Progenitor cell of endocrine pancreas (in vitro differentiated cells): Measurements from ENCODE around the gene WDFY4. TPM values are rescaled to one million over a fixed set of nuclear protein-coding genes. Genes with fewer than 3 reads are reported as not detected.

Experiments used
- DNase-seq: peaks from one replicate; pipeline ENCODE4 v3.0.0; 2021; ENCODE audit warnings: low spot score; ENCODE audit not compliant: unreplicated experiment
- H3K27ac Mint-ChIP-seq: 2 replicates; pipeline ENCODE4 v1.8.0; 2021; ENCODE audit warnings: mild to moderate bottlenecking, moderate library complexity, mixed read lengths
- H3K27me3 Mint-ChIP-seq: 2 replicates; pipeline ENCODE4 v1.8.0; 2021; ENCODE audit warnings: mixed read lengths
- H3K36me3 Mint-ChIP-seq: 2 replicates; pipeline ENCODE4 v1.8.0; 2022; ENCODE audit warnings: mixed read lengths; ENCODE audit not compliant: insufficient read depth
- H3K4me1 Mint-ChIP-seq: 2 replicates; pipeline ENCODE4 v1.8.0; 2021; ENCODE audit warnings: low read depth, mixed read lengths
- H3K4me3 Mint-ChIP-seq: 2 replicates; pipeline ENCODE4 v1.8.0; 2021; ENCODE audit warnings: low read depth, mild to moderate bottlenecking, moderate library complexity, mixed read lengths
- H3K9me3 Mint-ChIP-seq: 2 replicates; pipeline ENCODE4 v1.8.0; 2021; ENCODE audit warnings: low read depth, mixed read lengths
- CTCF ChIP-seq: fragments of 200-600 bp; sonication (generic); IDR thresholded peaks from one replicate; pipeline ENCODE4 v1.5.0; 2021; ENCODE audit warnings: antibody characterized with exemption, mild to moderate bottlenecking; ENCODE audit not compliant: unreplicated experiment
- total RNA-seq: library from RNA; stranded (reverse); gene quantifications from 2 replicates; pipeline ENCODE4 v1.2.1, GENCODE V29; 2021

The WDFY4 gene
- total RNA-seq, 1 donor from 2014 or later = 0.07 TPM

GRCh38 chr10:48802611-48803071, 118.0 kb downstream of the WDFY4 start:
- no peak for DNase-seq
- Mint-ChIP-seq H3K9me3 (no peaks in the 10 kb centered on the region), H3K4me3 (no peak overlapping the region), H3K27me3 (no peaks in the 10 kb centered on the region), H3K4me1 (peaks cover 25% of the 10 kb centered on the region), H3K27ac (no peak overlapping the region), H3K36me3 (no peaks in the 10 kb centered on the region)
- TF ChIP-seq CTCF = no peak

- H3K9me3 Mint-ChIP-seq = no peaks in the 10 kb centered on the region
- no peak overlapping the region for H3K4me3 Mint-ChIP-seq
- H3K4me1 Mint-ChIP-seq = peaks cover 25% of the 10 kb centered on the region
- no peak for DNase-seq
- peak overlapping the region; percentile 56 for H3K27ac Mint-ChIP-seq
- TF ChIP-seq CTCF = no peak
- no peaks in the 10 kb centered on the region for H3K36me3 Mint-ChIP-seq
- no peaks in the 10 kb centered on the region for H3K27me3 Mint-ChIP-seq
These were observed 119.3 kb downstream of the WDFY4 start for GRCh38 chr10:48803801-48804584.

- no peaks in the 10 kb centered on the region for H3K36me3 Mint-ChIP-seq
- no peaks in the 10 kb centered on the region for H3K9me3 Mint-ChIP-seq
- peak overlapping the region; percentile 91 for H3K27ac Mint-ChIP-seq
- no peaks in the 10 kb centered on the region for H3K27me3 Mint-ChIP-seq
- TF ChIP-seq CTCF = no peak
- peaks cover 25% of the 10 kb centered on the region for H3K4me1 Mint-ChIP-seq
- no peak overlapping the region for H3K4me3 Mint-ChIP-seq
- DNase-seq = no peak
These were observed 120.1 kb downstream of the WDFY4 start for GRCh38 chr10:48804740-48805182.

GRCh38 chr10:48805411-48805810, 120.7 kb downstream of the WDFY4 start:
- H3K27ac Mint-ChIP-seq = peak overlapping the region; percentile 91

GRCh38 chr10:48805848-48806247, 121.2 kb downstream of the WDFY4 start:
- DNase-seq = no peak
- H3K27ac Mint-ChIP-seq = no peak overlapping the region
- TF ChIP-seq CTCF = no peak
- peaks cover 25% of the 10 kb centered on the region for H3K4me1 Mint-ChIP-seq
- no peaks in the 10 kb centered on the region for H3K9me3 Mint-ChIP-seq
- no peak overlapping the region for H3K4me3 Mint-ChIP-seq
- no peaks in the 10 kb centered on the region for H3K27me3 Mint-ChIP-seq
- no peaks in the 10 kb centered on the region for H3K36me3 Mint-ChIP-seq

More at GRCh38 chr10:48805411-48805810, 120.7 kb downstream of the WDFY4 start:
- DNase-seq = no peak
- H3K4me1 Mint-ChIP-seq = peaks cover 25% of the 10 kb centered on the region
- H3K9me3 Mint-ChIP-seq = no peaks in the 10 kb centered on the region
- no peaks in the 10 kb centered on the region for H3K27me3 Mint-ChIP-seq
- H3K4me3 Mint-ChIP-seq = no peak overlapping the region
- TF ChIP-seq CTCF = no peak
- no peaks in the 10 kb centered on the region for H3K36me3 Mint-ChIP-seq
